Mononuclear cell (primary cell): Measurements from ENCODE around the gene RHOB. TPM values are rescaled to one million over a fixed set of nuclear protein-coding genes. Genes with fewer than 3 reads are reported as not detected.
"Not testable (repeated sequence)": the region's sequence is repeated elsewhere in the genome, so short reads cannot be mapped to it uniquely, and the experiment has no call there.

Source experiments
- H3K27me3 ChIP-seq: 2 replicates; pipeline ENCODE4 v1.6.0; 2011; ENCODE audit warnings: low read length, control low read depth; ENCODE audit not compliant: insufficient read depth
- H3K4me1 ChIP-seq: 2 replicates; pipeline ENCODE4 v1.5.1; 2011; ENCODE audit warnings: mild to moderate bottlenecking, low read length, control low read depth; ENCODE audit not compliant: insufficient read depth
- H3K4me3 ChIP-seq: 2 replicates; pipeline ENCODE4 v1.5.1; 2011; ENCODE audit warnings: mild to moderate bottlenecking, low read length, moderate library complexity
- H3K9me3 ChIP-seq: 2 replicates; pipeline ENCODE4 v1.5.1; 2011; ENCODE audit warnings: low read depth, mild to moderate bottlenecking, control low read depth, low read length
- total RNA-seq: library from RNA; depleted of rRNA; stranded (reverse); fragments of >200 nt; gene quantifications from one replicate; pipeline ENCODE4 v1.2.3, GENCODE V29; 2012

Gene RHOB
- total RNA-seq, 1 donor = 165 TPM

DNA sequence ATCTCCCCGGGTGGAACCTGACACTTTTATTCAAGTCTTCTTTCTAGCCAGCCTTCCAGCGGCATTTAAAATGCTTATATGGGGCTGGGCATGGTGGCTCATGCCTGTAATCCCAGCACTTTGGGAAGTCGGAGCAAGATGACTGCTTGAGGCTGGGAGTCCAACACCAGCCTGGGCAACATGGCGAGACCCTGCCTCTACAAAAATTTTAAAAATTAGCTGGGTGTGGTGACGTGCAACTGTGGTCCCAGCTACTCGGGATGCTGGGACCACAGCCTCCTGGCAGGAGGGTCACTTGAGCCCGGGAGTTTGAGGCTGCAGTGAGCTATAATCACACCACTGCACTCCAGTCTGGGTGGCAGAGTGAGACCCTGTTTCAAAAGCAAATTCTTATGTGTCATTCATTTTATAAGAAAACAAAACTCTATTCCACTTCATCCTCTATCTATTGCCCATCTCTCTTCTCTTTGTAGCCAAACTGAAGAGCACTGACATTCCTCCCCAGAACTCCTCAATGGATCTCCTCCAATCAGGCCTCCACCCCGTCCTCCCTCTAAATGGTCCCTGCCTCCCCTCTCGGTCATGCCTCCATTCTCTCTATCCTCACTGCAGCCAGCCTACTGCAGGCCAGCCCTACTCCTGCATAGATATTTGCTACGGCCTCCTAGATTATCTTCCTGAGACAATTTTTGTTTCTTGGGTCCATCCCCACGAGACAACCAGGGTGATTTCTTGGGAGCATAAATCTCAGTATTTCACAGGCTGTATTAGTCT is 18.0 kb upstream of the RHOB start:
- Histone ChIP-seq H3K4me1 (peaks cover 82% of the 10 kb centered on the region), H3K4me3 (no peak overlapping the region), H3K9me3 (no peaks in the 10 kb centered on the region), H3K27me3 (no peaks in the 10 kb centered on the region)

DNA sequence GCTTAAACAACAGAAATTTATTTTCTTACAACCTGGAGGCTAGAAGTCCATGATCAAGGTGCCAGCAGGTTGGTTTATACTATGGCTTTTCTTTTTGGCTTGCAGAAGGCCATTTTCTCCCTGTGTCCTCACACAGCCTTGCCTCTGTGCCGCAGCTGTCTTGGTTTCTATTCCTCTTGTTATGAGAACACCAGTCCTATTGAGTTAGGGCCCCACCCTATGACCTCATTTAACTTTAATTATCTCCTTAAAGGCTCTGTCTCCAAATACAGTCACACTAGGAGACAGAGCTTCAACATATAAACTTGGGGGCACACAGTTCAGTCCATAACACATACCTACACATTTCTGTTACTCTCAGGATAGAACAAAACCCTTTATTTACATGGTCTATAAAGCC is 17.3 kb upstream of the RHOB start:
- Histone ChIP-seq H3K4me1 (peaks cover 76% of the 10 kb centered on the region), H3K9me3 (no peaks in the 10 kb centered on the region), H3K27me3 (no peaks in the 10 kb centered on the region), H3K4me3 (no peak overlapping the region)

DNA sequence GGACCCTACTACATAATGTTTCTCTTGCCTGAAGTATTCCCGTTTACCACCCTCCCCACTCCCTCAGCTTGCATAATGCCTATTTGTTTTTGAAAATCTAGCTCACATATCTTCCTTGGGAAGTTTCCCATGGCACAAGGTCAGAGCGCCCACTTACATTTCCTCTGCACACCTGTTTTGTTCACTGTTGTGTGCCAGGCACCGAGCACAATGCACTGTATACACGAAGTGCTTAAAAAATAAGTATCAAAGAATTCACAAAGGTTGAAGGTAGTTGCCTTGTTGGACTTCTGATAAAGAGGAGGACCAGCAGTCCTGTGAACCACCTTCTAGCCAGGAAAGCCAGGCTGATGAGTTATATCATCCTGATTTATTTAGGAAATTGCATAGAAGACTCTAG is 16.8 kb upstream of the RHOB start:
- H3K27me3 ChIP-seq = no peaks in the 10 kb centered on the region
- no peak overlapping the region for H3K4me3 ChIP-seq
- H3K4me1 ChIP-seq = peaks cover 71% of the 10 kb centered on the region

DNA sequence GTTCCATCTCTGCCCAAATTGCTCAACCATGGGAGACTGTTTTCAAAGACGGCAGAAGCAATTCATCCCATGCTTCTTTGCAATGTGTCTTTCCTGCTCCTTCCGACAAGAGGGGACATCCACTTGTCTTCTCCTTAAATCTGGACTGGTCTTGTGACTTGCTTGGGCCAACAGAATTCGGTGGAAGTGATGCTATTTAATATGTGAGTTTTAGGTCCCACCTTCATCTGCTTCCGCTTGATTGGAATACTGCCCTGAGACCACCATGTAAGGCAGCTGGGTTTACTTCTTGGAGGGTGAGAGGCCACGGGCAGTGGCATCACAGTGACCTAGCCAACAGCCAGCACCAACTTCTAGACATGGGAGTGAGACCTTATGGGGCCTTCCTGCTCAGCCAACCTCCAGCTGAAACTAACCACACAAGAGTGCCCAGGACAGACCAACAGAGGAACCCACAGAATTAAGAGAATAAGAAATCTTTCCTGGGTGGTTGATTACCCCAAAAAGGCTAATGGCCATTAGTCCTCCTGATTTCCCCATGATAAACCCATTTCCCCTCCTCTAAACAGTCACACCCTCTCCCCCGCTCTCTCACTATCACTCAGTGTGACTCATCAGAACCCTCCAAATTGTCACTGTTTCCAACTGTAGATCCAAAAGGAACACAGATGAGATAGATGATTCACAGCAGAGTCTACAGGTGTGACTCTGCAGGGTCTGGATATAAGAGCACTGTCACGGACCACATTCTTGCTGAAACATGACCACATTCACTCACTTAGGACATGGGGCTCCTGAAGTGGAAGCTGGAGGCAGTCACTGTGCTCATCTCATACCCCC is 16.2 kb upstream of the RHOB start:
- Histone ChIP-seq H3K9me3 (no peaks in the 10 kb centered on the region), H3K4me3 (no peak overlapping the region), H3K27me3 (no peaks in the 10 kb centered on the region), H3K4me1 (peaks cover 65% of the 10 kb centered on the region)

More for the DNA sequence above, 16.8 kb upstream of the RHOB start:
- no peaks in the 10 kb centered on the region for H3K9me3 ChIP-seq

DNA sequence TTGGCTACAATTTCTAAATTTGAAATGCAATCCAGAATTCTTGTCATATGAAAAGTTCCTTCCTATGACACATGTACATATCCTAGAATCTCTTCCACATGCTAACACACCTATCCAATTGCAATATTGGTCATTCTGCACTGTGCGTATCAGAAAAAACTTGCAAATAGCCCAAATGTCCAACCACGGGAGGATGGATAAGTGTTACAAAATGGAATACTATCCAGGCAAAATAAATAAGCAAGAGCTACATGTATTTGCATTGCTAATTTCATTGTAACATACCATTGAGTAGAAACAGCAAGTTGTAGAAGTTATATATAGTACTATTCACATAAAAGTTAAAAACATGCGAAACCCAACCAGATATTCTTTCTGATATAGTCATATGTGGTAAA is 15.6 kb upstream of the RHOB start:
- Histone ChIP-seq H3K27me3 (no peaks in the 10 kb centered on the region), H3K4me1 (peaks cover 58% of the 10 kb centered on the region), H3K4me3 (no peak overlapping the region), H3K9me3 (no peaks in the 10 kb centered on the region)

DNA sequence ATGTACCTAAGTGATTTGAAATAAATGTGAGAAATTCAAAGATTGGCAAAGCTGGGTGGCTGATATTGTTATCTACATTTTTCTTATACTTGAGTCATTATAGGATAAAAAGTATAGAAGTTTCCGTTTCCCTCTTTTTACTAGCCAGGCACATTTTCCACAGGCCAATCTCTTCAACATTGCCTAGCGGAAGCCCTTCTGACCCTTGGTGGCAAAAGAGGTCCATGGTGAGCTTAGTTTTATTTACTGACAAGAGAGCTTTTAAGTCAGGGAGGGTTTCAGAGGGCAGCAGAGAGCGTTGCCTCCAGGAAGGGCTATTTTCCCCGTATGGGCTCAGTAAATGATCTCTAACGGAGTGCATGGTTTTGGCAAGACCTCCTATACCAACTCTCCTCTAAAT is 15.1 kb upstream of the RHOB start:
- Histone ChIP-seq H3K27me3 (no peaks in the 10 kb centered on the region), H3K4me1 (peaks cover 54% of the 10 kb centered on the region), H3K4me3 (no peak overlapping the region), H3K9me3 (no peaks in the 10 kb centered on the region)

DNA sequence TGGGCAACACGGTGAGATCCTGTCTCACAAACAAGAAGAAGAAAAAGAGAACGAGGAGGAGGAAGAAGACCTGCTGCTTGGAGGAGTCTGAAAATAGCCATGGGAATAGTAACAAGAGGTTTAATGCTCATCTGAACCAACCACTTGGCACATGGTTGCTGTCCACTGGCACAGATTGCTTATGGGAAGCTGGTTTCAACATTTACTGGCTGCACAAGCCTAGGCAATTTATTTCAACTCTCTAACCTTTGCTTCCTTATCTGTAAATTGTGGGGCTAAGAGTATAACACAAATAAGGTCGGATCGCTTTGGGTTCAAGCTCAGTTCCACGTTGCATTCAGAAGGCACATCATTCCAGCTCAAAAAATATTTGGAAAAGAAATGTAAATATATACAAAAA is 14.2 kb upstream of the RHOB start:
- Histone ChIP-seq H3K9me3 (no peaks in the 10 kb centered on the region), H3K4me1 (peaks cover 50% of the 10 kb centered on the region), H3K27me3 (peaks cover 3% of the 10 kb centered on the region), H3K4me3 (no peak overlapping the region)

DNA sequence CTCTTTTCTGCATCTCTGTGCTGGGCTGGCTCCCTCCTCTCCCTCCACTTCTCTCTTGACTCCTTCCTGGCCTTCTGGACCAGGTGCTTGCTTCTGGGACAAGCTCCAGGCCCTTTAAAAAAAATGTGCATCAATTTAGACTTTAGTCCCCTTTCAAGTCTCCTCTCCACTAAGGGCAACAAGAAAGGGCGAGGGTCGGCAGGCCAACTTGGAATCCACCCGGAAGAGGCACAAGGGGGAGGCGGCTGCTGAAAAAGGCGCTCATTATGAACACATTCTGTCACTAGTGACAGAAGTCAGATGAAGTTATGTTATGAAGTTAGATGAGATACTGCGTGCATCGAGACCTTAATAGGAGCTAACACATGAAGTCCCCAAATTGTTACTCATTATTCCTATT is 13.6 kb upstream of the RHOB start:
- peaks cover 50% of the 10 kb centered on the region for H3K4me1 ChIP-seq
- no peaks in the 10 kb centered on the region for H3K9me3 ChIP-seq
- H3K27me3 ChIP-seq = peaks cover 3% of the 10 kb centered on the region
- H3K4me3 ChIP-seq = no peak overlapping the region

DNA sequence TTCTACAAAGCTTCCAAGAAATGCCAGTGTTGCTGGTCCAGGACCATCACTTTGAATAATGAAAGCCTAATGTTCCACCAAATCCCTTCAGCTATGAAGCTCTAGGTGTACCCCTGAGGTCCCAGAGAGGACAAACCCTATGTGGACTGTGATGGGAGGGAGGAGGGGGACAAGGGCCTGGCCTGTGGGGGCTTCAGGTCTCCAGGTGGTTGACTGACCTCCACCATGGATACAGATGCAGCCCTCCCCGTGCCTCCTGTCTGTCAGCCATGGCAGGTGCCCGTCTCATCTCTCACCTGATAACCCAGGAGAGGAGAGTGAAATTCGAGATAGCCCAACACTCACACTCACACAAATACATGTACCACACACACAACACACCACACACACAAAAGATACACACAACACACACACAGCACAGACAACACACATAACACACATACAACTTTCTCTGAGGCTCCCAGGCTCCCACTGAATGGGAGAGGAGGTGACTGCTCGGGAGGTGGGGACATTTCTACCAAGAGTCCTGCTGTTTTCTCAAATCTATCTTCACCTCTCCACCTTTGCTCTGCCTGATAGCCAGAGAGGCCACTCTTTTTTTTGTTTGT is 12.8 kb upstream of the RHOB start:
- Histone ChIP-seq H3K9me3 (no peaks in the 10 kb centered on the region), H3K27me3 (peaks cover 3% of the 10 kb centered on the region), H3K4me1 (peaks cover 51% of the 10 kb centered on the region)

DNA sequence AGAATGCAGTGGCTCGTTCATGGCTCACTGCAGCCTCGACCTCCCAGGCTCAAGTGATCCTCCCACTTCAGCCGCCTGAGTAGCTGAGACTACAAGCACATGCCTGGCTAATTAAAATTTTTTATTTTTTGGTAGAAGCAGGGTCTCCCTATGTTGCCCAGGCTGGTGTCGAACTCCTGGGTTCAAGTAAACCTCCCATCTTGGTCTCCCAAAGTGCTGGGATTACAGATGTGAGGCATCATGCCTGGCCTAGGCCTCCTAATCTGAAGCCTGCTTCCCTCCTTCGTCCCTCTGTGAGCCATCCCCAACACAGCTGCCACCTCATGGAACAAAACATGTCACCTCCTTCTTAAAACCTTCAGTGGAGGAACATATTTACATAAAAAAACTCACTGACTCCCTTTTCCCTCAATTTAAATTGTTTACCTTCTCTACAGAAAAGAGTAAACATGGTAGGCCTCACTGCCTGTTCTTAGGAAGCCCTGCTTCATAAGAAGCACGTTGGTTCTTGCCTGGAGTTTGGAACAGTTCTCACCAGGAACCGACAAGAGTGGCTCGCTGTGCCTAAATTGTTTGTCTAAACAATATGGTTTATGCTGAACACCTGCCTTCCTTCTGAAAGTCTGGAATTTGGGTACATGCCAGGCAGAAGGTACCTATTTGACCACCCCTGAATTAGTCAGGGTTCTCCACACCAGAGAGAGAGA is 12.1 kb upstream of the RHOB start:
- Histone ChIP-seq H3K27me3 (peaks cover 3% of the 10 kb centered on the region), H3K4me1 (peaks cover 49% of the 10 kb centered on the region), H3K9me3 (no peaks in the 10 kb centered on the region), H3K4me3 (no peak overlapping the region)

More for the DNA sequence above, 12.8 kb upstream of the RHOB start:
- no peak overlapping the region for H3K4me3 ChIP-seq

DNA sequence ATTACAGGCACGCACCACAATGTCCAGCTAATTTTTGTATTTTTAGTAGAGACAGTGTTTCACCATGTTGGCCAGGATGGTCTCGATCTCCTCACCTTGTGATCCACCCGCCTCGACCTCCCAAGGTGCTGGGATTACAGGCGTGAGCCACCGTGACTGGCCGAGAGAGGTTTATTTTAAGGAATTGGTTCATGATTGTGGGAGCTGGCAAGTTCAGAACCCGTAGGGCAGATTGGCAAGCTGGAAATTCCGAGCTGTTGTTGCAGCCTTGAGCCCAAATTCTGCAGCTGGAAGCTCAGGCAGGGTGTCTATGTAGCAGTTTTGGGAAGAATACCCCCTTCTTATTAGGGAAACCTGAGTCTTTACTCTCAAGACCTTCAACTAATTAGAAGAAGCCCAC is 11.4 kb upstream of the RHOB start:
- H3K9me3 ChIP-seq, H3K4me3 ChIP-seq, H3K27me3 ChIP-seq: not testable (repeated sequence)
- H3K4me1 ChIP-seq = peaks cover 49% of the 10 kb centered on the region

DNA sequence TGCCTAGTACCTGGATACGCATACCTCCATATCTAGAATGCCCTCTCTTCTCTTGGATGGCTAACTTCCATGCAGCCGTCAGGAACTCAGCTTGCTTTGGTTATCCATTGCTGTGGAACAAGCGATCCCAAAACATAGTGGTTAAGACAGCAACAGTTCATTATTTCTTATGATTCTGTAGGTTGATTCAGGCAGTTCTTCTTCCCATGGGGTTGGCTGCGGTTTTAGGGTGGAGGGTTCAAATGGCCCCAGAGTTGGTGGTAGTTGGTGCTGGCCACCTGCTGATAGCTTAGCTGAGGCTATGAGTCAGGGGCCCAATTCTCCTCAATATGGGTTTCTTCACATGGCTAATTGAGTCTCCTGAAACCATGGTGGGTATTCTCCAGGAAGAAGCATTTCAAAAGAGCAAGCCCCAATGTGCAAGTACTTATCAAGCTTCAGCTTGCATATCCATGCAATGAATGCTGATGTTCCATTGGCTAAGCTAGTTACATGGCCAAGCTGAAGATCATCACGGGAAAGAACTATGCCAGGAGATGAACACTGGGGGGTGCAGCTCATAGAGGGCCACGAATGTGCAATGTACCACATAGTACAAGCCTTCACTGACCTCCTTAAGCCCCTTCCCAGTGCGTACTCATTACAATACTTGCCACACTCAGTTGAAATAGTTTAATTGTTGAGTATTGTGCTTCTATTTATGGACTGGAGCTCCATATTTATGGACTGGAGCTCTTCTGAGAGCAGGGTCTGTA is 10.0 kb upstream of the RHOB start:
- peaks cover 45% of the 10 kb centered on the region for H3K4me1 ChIP-seq
- peaks cover 3% of the 10 kb centered on the region for H3K27me3 ChIP-seq
- no peak overlapping the region for H3K4me3 ChIP-seq
- H3K9me3 ChIP-seq = no peaks in the 10 kb centered on the region

DNA sequence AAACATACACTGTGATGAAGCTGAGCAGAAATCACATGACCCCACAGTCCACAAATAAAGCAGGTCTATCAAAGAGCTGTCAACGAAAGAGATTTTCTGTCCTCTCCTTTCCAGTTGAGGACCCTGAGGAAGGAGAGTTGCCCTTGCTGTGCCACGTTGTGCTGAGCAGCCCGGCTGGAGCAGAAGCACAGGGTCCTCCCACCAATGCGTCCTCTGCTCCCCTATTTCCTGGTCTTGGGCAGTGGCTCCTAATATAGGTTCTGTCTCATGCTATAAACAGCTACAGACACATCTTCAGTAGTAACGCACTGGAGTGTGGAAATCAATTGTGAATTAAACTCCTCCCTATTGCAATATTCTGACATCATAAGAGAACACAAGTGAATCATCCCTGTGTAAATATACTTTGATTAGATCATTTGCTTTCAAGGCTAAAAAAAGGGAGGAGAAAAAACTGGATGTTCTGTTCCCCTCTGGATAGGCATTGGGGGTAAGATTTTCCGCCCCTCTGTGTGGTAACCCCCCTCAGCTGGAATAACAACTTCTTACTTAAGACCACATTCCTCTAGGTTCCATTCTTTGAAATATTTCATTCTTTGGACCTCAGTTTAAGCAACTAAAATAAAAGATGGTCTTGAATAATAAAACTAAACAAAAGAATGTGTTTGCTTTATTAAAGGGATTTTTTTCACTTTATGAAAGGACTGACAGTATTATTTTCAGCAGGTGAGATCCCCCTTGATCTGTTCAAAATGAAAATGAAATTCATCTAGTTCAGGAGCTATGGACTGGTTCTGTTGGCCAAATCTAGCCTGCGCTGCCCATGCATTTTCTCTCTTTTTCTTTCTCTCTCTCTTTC is 8.3 kb upstream of the RHOB start:
- peaks cover 32% of the 10 kb centered on the region for H3K4me1 ChIP-seq

DNA sequence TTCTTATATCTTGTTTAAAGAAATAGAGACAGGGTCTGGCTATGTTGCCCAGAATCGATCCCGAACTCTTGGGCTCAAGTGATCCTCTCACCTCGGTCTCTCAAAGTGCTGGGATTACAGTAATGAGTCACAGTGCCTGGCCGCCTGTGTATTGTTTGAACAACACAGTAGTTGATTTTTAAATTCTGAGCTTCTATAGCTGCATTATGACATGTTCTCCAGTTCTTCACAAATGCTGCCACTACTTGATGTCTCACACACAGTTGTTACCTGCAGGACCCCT is 7.7 kb upstream of the RHOB start:
- Histone ChIP-seq H3K27me3 (peaks cover 4% of the 10 kb centered on the region), H3K4me3 (no peak overlapping the region), H3K4me1 (peaks cover 32% of the 10 kb centered on the region), H3K9me3 (no peaks in the 10 kb centered on the region)

More for the DNA sequence above, 8.3 kb upstream of the RHOB start:
- Histone ChIP-seq H3K27me3 (peaks cover 3% of the 10 kb centered on the region), H3K9me3 (no peaks in the 10 kb centered on the region), H3K4me3 (no peak overlapping the region)
